Stimulated activated naive CD8-positive, alpha-beta T cell treated with anti-CD3 and anti-CD28 coated beads, Interleukin-15, Interleukin-2, amounts not matched to agents 100 ng/mL and 50 ng/mL, for 24 hours (primary cell): ENCODE results near the gene ALDH16A1.

ENCODE experiments used
- H3K27ac Mint-ChIP-seq: one replicate; pipeline ENCODE4 v1.8.0; 2021; ENCODE audit warnings: mild to moderate bottlenecking, mixed read lengths
- H3K27me3 Mint-ChIP-seq: one replicate; pipeline ENCODE4 v1.8.0; 2021; ENCODE audit warnings: mixed read lengths
- H3K36me3 Mint-ChIP-seq: one replicate; pipeline ENCODE4 v1.8.0; 2021; ENCODE audit warnings: low read depth, mixed read lengths
- H3K4me1 Mint-ChIP-seq: one replicate; pipeline ENCODE4 v1.8.0; 2021; ENCODE audit warnings: low read depth, mixed read lengths
- H3K4me3 Mint-ChIP-seq: one replicate; pipeline ENCODE4 v1.8.0; 2021; ENCODE audit warnings: mild to moderate bottlenecking, mixed read lengths
- H3K9me3 Mint-ChIP-seq: one replicate; pipeline ENCODE4 v1.8.0; 2021; ENCODE audit warnings: mixed read lengths

ALDH16A1 gene

DNA sequence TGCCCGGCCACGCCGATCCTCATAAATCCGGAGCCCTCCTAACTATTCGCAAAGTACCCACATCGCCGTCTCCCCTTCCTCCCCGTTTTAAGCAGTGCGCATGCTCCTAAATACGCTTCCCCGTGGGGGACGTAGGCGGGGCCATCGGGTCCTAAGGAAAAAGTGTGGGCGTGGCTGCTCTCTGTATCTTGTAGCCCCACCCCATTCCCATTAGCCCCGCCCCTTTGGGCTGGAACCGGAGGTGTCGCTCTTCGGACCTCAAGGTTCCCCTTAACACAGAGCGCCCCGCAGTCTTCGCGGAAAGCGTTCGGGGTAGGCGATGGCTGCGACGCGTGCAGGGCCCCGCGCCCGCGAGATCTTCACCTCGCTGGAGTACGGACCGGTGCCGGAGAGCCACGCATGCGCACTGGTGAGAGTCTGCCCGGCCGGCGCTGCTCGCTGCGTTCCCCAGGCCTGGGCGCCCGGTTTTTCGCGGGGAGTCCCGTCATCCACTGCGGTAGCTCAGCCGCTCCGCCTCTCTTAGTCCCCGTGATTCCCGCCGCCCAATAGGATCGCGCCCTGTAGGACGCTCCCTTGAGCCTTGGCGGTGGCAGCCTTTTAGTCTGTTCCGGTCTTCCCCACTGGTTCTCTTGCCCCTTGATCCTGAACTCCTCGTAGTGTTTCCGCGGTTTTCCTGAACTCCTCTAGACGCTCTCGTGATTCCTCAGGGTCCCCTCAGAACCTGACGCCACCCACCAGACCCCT is at the start of gene ALDH16A1:
ALDH16A1 (plus strand) TSS at position 213 of the 744 bp plus-strand sequence; CDS start at position 320, 107 bp downstream.
- H3K27ac Mint-ChIP-seq = peak within 1 kb of the TSS; percentile 100
- H3K27me3 Mint-ChIP-seq = no peaks in the 10 kb centered on the region
- peaks cover 43% of the 10 kb centered on the region for H3K36me3 Mint-ChIP-seq
- no peaks in the 10 kb centered on the region for H3K9me3 Mint-ChIP-seq
- H3K4me1 Mint-ChIP-seq = peaks cover 45% of the 10 kb centered on the region
- peak within 1 kb of the TSS; percentile 100 for H3K4me3 Mint-ChIP-seq

DNA sequence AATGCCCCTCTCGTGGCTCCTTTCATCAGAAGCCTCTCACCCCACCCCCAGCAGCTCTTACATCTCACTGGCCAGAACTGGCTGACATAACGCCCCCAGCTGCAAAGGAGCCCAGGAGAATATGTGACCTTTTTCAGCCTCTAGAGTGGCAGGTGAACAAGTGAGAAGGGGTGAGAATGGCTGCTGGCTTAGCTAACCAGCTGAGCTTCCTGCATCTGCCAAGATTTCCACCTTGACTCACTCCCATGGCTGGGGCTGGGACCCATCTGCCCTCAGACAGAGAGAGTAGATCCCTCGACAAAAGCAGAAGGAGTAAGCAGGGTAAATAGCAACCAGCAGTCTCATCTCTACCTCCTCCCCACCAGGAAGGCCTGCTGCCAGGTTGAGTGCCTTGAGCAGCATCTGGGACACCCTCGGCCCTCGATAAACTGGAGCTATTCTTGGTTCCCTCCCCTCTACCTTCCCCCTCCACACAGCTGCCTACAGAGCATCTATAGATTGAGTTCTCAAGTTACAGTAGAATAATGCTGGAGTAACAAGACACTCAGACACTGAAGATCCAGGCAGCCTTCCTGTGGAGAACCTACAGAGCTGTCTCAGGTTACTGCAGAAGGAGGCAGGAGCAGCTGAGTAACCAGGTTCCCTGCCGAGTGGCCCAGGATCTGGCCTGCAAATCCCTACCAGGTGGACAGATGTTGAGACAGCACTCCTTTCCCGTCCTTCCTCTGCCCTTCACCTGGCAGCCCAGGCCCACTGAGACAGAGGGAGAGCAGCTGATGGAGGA is 49.4 kb upstream of the ALDH16A1 start:
- peaks cover 17% of the 10 kb centered on the region for H3K4me1 Mint-ChIP-seq
- no peak overlapping the region for H3K27ac Mint-ChIP-seq
- H3K9me3 Mint-ChIP-seq = no peaks in the 10 kb centered on the region
- H3K36me3 Mint-ChIP-seq = no peaks in the 10 kb centered on the region
- no peaks in the 10 kb centered on the region for H3K27me3 Mint-ChIP-seq
- H3K4me3 Mint-ChIP-seq = no peak overlapping the region

DNA sequence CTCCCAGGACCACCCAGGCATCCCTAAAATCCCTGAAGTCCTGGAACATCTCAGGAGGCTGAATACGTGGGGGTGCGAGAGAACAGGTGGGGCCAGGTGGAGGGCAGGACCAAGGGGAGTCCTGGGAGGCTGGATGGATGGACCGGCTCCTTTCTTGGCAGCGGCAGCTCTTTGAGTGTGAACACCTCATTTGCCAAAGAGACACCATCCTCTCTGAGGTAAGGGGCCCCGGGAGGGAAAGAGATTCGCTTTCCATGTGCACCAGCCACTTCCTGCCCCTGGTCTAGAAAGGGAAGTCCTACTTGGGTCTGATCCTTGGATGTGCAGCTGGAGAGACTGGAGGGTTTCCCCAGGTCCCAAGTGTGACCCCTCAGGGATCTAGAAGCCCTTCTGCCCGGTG is 45.9 kb upstream of the ALDH16A1 start:
- H3K4me1 Mint-ChIP-seq = peaks cover 40% of the 10 kb centered on the region
- H3K27me3 Mint-ChIP-seq = no peaks in the 10 kb centered on the region
- H3K4me3 Mint-ChIP-seq = no peak overlapping the region
- H3K9me3 Mint-ChIP-seq = no peaks in the 10 kb centered on the region
- H3K36me3 Mint-ChIP-seq = no peaks in the 10 kb centered on the region
- H3K27ac Mint-ChIP-seq = no peak overlapping the region

DNA sequence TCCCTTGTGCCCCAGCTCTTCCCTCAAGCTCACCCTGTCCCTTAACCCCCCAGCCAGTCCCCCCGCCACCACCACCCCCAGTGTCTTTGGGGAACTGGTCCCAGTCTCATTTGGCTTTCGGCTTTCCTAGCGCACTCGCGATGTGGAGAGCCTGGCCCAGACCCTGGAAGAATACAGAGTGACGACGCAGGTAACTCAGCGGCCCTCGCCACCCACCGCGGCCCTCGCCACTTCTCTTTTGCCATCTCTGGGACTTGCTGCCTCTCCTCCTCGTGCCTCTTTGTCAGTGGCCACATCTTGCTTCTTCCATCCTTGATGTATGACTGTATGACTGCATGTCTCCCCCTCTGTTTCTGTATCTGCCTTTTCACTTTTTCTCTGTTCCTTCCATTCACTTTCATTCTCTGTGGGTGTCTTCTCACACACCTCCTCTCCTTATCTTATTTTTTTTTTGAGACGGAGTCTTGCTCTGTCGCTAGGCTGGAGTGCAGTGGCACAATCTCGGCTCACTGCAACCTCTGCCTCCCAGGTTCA is 45.5 kb upstream of the ALDH16A1 start:
- Mint-ChIP-seq H3K27me3 (no peaks in the 10 kb centered on the region), H3K4me3 (no peak overlapping the region), H3K27ac (peak overlapping the region; percentile 43), H3K4me1 (peaks cover 40% of the 10 kb centered on the region), H3K36me3 (no peaks in the 10 kb centered on the region), H3K9me3 (no peaks in the 10 kb centered on the region)

DNA sequence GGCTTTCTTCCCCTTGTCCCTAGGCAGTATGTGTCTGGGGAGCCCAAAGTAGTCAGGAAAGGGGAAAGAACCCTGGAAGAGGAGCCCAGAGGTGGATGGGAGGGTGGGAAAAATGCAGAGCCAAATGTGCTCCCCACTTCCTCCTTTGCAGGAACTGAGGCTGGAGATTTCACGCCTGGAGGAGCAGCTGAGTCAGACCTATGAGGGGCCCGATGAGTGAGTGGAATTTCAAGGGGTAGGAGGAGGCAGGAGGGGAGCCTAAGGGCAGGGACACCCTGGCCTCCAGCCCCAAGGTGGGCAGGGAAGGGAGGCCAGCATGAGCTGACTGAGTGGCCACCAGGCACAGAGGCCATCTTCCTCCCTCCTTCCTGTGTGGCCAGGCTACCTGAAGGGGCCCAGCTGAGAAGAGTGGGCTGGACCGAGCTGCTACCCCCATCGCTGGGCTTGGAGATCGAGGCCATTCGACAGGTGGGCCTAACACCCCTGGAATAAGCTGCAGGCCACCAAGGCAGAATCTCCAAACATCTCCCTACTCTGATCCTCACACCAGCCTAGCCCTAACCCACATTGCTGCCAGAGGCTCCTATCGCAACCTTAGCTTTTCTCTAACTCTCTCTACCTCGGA is 44.1 kb upstream of the ALDH16A1 start:
- Mint-ChIP-seq H3K27ac (peak overlapping the region; percentile 87), H3K36me3 (no peaks in the 10 kb centered on the region), H3K9me3 (no peaks in the 10 kb centered on the region), H3K4me1 (peaks cover 37% of the 10 kb centered on the region), H3K4me3 (peak overlapping the region; percentile 53), H3K27me3 (no peaks in the 10 kb centered on the region)

DNA sequence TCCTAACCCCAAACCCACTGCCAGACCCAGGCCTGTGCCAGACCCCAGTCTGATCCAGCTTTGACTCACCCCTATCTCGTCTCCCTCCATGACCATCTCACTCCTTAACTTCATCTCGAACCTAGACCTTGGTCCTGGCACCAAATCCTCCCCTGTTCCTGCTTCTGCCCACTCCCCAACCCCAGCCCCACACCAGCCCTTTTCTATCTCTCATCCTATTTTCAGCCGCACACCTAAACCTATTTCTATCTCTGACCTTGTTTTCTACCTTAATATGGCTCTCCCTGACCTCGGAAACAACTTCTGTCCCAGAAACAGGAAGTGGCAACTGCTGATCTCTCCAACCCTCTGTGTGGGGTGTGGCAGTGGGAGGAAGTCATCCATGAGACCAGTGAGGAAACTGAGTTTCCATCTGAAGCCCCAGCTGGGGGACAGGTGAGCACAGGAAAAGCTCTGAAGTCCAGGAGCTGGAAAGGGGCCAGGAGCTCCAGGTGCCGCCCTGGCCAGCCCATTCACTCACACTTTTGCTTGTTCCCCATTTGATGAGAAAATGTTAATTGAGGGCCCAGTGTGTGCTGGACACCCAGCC is 43.5 kb upstream of the ALDH16A1 start:
- H3K4me1 Mint-ChIP-seq = peaks cover 37% of the 10 kb centered on the region
- H3K27ac Mint-ChIP-seq = peak overlapping the region; percentile 87
- H3K36me3 Mint-ChIP-seq = no peaks in the 10 kb centered on the region
- H3K27me3 Mint-ChIP-seq = no peaks in the 10 kb centered on the region
- peak overlapping the region; percentile 53 for H3K4me3 Mint-ChIP-seq
- H3K9me3 Mint-ChIP-seq = no peaks in the 10 kb centered on the region

DNA sequence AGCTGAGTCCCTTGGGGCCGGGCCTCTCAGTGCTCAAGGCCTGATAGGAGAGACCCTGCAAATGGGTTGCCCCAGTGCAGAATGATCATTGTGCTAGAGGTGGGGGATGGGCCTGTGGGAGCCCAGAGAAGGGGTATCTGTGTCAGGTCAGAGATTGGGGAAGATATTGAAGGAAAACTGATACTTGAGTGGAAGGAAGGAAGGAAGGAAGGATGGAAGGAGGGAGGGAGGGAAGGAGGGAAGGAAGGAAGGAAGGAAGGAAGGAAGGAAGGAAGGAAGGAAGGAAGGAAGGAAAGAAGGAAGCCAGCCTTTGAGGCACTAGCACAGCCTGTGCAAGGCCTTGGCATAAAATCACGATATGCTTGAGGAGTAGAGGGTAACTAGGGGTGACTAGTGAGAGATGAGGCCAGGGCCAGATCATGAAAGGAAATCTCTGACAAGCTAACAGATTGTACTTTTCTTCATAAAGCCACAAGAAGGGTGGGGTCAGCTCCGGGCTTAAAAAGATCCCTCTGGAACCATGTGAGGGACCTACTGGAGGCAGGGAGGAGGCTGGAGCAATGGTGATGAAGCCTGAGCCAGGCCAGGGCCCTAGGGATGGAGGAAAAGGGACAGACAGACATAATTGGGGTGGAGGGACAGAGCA is 41.2 kb upstream of the ALDH16A1 start:
- H3K27ac Mint-ChIP-seq = no peak overlapping the region

DNA sequence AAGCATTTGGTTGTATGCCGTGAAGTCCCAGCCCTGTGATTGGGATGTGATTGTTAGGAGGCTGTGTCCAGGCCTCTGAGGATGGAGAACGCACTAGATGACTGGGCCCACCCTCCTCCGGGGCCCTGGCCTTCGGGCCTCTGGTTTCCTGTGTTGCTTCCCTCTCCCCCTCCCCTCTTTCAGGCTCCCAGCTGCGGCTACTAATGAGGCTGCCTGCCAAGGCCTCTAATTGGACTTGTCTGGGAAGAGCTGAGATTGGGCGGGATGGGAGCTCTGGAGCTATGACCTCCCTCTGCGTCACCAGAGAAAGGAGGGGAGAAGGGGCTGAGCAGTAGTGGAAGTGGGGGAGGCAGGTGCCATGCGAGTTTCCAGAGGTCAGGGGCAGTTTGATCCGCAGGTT is 39.7 kb upstream of the ALDH16A1 start:
- peaks cover 7% of the 10 kb centered on the region for H3K27me3 Mint-ChIP-seq
- peaks cover 27% of the 10 kb centered on the region for H3K4me1 Mint-ChIP-seq
- no peaks in the 10 kb centered on the region for H3K9me3 Mint-ChIP-seq
- no peaks in the 10 kb centered on the region for H3K36me3 Mint-ChIP-seq
- H3K4me3 Mint-ChIP-seq = no peak overlapping the region
- H3K27ac Mint-ChIP-seq = no peak overlapping the region

More for the DNA sequence above, 41.2 kb upstream of the ALDH16A1 start:
- no peaks in the 10 kb centered on the region for H3K36me3 Mint-ChIP-seq
- peaks cover 37% of the 10 kb centered on the region for H3K4me1 Mint-ChIP-seq
- no peak overlapping the region for H3K4me3 Mint-ChIP-seq
- no peaks in the 10 kb centered on the region for H3K27me3 Mint-ChIP-seq
- no peaks in the 10 kb centered on the region for H3K9me3 Mint-ChIP-seq

DNA sequence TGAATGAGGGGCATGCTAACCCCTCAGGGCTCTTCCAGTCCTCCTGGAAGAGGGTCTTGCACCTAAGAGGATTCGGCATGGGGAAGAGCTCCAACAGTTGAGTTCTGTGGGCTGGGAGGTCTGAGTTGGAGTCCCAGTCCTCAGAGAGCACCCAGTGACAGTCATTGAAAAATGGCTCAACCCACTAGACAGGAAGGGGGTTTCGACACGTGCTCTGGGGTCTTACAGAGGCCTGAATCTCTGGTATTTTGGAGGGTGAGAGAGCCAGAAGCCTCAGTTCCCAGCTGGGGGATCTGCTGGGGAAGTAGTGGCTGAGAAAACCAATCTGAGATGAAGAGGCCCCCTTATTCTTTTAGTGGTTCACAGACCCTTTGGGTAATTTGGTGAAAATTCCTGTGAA is 38.8 kb upstream of the ALDH16A1 start:
- no peaks in the 10 kb centered on the region for H3K36me3 Mint-ChIP-seq
- no peaks in the 10 kb centered on the region for H3K9me3 Mint-ChIP-seq
- H3K27me3 Mint-ChIP-seq = peaks cover 16% of the 10 kb centered on the region
- H3K27ac Mint-ChIP-seq = no peak overlapping the region
- peaks cover 18% of the 10 kb centered on the region for H3K4me1 Mint-ChIP-seq
- H3K4me3 Mint-ChIP-seq = no peak overlapping the region

DNA sequence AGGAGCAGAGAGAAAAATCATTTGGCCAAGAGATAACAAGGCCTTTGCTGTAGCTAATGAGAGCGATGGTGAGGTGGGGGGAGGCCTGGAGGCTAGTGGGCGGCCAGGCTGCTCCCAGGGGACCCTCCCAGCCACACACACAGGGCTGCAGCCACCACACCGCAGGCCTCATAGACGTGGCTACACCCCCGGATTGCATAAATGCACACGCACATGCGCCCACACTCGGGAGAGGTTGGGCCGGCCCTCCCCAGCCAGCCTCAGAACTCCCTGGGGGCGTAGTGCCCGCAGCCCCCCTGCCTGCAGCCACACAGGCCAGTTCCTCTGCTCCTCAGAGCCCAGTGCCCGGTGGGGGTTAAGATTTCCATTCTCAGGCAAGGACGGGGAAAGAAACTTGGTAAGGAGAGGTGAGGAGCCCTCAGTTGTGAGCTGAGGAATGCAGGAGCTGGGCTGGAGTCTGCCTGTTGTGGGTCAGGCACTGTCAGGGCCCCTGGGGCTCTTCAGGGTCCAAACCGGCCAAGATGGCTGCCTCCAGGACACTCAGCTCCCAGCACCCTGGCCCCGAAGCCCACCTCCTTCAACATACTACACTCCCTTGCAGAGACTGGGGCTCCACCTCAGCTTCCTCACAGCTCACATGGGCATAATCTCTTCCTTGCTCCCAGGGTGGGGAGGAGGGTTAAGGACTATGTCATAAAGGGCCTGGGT is 37.8 kb upstream of the ALDH16A1 start:
- peaks cover 26% of the 10 kb centered on the region for H3K27me3 Mint-ChIP-seq
- no peak overlapping the region for H3K27ac Mint-ChIP-seq
- no peaks in the 10 kb centered on the region for H3K9me3 Mint-ChIP-seq
- H3K36me3 Mint-ChIP-seq = no peaks in the 10 kb centered on the region
- H3K4me1 Mint-ChIP-seq = peaks cover 8% of the 10 kb centered on the region
- H3K4me3 Mint-ChIP-seq = no peak overlapping the region

DNA sequence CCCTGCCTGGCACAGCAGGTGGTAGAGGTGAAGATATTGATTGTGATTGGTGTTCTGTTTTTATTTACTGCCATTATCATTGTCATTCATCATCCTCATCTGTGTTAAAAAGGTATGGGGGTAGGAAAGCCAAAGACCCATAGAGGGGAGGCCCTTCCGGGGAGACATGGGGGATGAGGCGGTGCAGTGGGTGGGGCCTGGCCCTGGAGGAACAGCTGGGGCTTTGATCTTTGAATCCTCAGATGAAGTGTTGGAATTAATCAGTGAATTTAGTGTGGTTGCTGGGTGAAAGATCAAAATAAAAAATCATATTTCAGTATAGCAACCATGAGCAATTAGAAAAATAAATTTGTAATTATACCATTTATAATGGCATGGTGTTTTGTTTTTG is 37.2 kb upstream of the ALDH16A1 start:
- no peaks in the 10 kb centered on the region for H3K9me3 Mint-ChIP-seq
- peaks cover 31% of the 10 kb centered on the region for H3K27me3 Mint-ChIP-seq
- H3K4me1 Mint-ChIP-seq = peaks cover 12% of the 10 kb centered on the region
- no peaks in the 10 kb centered on the region for H3K36me3 Mint-ChIP-seq
- H3K4me3 Mint-ChIP-seq = no peak overlapping the region
- no peak overlapping the region for H3K27ac Mint-ChIP-seq

DNA sequence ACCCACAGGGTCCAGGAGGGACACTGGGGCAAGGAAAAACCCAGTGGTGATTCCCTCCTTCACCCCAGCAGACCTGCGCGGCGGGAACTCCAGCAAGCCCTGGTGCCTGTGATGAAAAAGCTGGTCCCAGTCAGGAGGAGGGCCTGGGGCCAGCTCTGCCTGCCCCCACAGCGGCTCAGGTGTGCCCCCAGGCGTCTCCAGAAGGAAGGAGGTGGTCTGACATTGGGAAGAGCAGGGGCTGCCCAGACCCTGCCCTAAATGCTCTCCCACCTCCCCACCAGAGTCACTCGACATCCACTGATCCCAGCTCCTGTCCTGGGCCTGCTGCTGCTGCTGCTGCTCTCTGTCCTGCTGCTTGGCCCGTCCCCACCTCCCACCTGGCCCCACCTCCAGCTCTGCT is 35.9 kb upstream of the ALDH16A1 start:
- peaks cover 44% of the 10 kb centered on the region for H3K27me3 Mint-ChIP-seq
- no peaks in the 10 kb centered on the region for H3K36me3 Mint-ChIP-seq
- H3K4me1 Mint-ChIP-seq = peaks cover 17% of the 10 kb centered on the region
- no peaks in the 10 kb centered on the region for H3K9me3 Mint-ChIP-seq
- H3K27ac Mint-ChIP-seq = no peak overlapping the region
- H3K4me3 Mint-ChIP-seq = no peak overlapping the region

DNA sequence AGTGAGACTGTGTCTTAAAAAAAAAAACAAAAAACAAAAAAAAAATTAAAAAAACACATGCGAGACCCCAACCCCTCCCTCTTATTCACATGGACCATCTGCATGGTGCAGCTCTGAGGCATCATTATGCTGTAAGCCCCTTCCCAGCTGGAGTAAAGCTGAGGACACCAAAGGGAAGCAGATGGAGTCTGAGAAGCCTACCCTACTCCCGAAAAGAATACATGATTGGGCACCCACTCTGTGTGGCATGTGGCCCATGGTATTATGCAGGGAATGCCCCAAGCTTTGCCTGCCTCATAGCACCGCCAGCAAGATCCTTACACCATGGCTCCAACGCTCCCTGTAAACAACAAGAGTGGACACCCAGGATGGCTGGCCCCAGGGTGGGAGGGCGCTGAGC is 34.5 kb upstream of the ALDH16A1 start:
- H3K4me3 Mint-ChIP-seq = no peak overlapping the region
- peaks cover 53% of the 10 kb centered on the region for H3K27me3 Mint-ChIP-seq
- peaks cover 26% of the 10 kb centered on the region for H3K4me1 Mint-ChIP-seq
- no peak overlapping the region for H3K27ac Mint-ChIP-seq
- no peaks in the 10 kb centered on the region for H3K36me3 Mint-ChIP-seq
- no peaks in the 10 kb centered on the region for H3K9me3 Mint-ChIP-seq

DNA sequence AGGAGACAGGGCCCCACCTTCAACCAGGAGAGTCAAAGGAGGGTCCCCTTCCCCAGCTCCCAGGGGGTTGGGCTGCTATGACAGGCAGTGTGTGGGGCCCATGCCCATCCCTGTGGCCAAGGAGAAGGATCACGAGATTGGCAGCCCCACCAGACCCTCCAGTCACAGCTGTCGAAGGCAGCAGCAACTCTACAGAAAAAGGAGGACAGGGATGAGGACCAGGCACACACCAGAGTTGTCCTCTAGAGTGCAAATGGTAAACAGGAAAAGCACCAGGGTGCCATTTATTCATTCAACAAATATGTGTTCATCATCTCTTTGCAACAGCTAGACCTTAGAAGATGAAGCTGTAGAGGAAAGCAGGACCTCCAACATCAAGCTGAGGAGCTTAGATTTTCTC is 33.9 kb upstream of the ALDH16A1 start:
- Mint-ChIP-seq H3K9me3 (no peaks in the 10 kb centered on the region), H3K27ac (no peak overlapping the region), H3K4me1 (peaks cover 32% of the 10 kb centered on the region), H3K4me3 (no peak overlapping the region), H3K27me3 (peaks cover 60% of the 10 kb centered on the region), H3K36me3 (no peaks in the 10 kb centered on the region)
